ENCODE results near the gene CORO1C.
A peak's percentile ranks its signal among the peaks of the same experiment; 100 is the strongest.

CORO1C gene

DNA sequence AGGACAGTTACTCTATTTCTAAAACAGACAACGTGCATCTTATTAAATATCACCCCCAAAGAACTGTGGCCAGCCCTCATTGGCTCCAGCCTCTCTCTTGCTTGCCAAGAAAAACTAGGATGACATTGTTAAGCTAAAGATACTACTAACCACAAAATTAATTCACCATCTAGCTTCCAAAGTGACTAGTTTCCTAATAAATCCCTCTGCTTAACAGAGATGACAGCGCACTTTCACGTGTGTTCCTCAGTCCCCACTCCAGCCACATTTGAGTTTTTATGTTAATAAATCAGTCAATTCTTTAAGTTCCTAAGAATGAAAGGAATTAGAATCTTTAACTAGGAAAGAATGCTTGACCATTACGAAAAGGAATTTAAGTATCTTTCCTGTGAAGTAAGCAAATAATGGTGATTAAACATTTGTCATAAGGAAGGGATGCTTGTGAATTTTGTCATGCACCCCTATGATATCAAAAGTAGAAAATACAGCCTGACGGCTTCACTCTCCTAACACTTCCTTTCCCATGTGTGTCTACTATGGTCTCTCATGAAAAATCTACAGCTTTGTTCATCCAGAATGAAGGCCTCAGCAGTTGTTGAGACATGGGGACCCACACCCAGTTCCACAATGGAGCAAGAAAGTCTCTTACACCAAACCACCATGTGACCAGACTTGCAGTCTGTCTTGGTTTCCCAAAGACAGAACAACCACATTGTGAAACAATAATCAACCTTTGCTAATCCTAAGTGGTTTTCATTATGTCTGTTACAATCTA lies 8.1 kb downstream of the CORO1C start:
- TF ChIP-seq, protein P1, sequence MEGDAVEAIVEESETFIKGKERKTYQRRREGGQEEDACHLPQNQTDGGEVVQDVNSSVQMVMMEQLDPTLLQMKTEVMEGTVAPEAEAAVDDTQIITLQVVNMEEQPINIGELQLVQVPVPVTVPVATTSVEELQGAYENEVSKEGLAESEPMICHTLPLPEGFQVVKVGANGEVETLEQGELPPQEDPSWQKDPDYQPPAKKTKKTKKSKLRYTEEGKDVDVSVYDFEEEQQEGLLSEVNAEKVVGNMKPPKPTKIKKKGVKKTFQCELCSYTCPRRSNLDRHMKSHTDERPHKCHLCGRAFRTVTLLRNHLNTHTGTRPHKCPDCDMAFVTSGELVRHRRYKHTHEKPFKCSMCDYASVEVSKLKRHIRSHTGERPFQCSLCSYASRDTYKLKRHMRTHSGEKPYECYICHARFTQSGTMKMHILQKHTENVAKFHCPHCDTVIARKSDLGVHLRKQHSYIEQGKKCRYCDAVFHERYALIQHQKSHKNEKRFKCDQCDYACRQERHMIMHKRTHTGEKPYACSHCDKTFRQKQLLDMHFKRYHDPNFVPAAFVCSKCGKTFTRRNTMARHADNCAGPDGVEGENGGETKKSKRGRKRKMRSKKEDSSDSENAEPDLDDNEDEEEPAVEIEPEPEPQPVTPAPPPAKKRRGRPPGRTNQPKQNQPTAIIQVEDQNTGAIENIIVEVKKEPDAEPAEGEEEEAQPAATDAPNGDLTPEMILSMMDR (IDR thresholded peaks at IDR 0.05; ENCODE audit: low read depth, low read length, missing control alignments) = no peak
- no peak overlapping the region for H3K4me3 ChIP-seq (ENCODE audit: low read depth, low read length)
- no peak for DNase-seq (ENCODE audit: low read depth)

GRCh38 chr12:108722463-108722862 lies 8.9 kb downstream of the CORO1C start:
- H3K4me3 ChIP-seq (ENCODE audit: low read depth, low read length) = no peak overlapping the region
- TF ChIP-seq, protein P1 (IDR thresholded peaks at IDR 0.05; ENCODE audit: low read depth, low read length, missing control alignments) = no peak
- DNase-seq (ENCODE audit: low read depth) = no peak

DNA sequence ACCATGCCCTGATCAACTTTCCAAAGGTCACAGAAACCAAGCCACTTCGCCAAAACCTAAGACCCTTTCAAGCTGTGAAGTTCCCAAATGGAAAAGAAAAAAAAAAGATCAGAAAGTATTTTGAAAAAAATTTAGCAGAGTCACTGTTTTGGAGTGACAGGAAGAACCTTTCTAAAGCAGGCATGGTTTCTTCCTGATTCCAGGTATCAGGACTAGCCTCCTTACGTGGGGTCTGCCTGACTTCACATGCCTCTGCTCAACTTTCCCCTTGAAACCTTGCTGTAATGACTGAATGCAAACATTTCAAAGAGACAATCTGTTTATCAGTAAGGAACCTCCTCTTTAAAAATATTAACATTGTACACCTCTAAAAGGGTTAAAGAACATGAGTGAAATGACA lies 9.5 kb downstream of the CORO1C start:
- TF ChIP-seq, protein P1 (IDR thresholded peaks at IDR 0.05; ENCODE audit: low read depth, low read length, missing control alignments) = no peak
- no peak overlapping the region for H3K4me3 ChIP-seq (ENCODE audit: low read depth, low read length)
- no peak for DNase-seq (ENCODE audit: low read depth)

DNA sequence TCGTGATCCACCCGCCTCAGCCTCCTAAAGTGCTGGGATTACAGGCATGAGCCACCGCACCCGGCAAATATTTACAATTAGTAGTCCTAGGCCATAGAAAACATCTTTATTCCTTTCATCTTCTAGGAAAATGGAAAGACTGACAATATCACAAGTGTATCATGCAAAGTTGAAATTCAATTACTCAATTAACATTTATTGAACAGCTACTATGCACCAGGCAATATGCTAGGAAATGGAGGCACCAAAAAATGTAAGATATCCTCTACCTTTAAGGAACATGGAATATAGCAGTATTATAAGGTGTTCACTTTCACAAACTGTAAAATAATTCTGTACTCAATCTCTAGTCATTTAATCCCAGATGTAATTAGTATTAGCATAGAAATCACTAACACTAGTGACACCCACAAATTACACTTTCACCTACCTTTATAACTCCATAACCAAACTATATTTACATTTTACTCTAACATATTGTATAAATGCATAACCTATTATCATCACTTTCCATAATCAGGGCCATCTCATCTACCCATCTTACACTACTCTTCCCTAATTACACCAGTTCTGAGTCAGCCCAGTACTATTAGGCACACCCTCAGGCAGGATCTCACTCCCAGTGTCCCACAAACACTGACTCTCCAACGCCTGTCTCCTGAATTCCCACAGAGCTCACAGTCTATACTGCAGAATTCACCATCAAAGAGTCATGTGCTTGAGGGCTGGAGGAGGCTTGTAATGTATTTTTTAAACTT lies 10.4 kb downstream of the CORO1C start:
- no peak for DNase-seq (ENCODE audit: low read depth)
- no peak overlapping the region for H3K4me3 ChIP-seq (ENCODE audit: low read depth, low read length)
- TF ChIP-seq, protein P1 (IDR thresholded peaks at IDR 0.05; ENCODE audit: low read depth, low read length, missing control alignments) = no peak

- H3K4me3 ChIP-seq (ENCODE audit: low read depth, low read length) = no peak overlapping the region
- no peak for DNase-seq (ENCODE audit: low read depth)
- TF ChIP-seq, protein P1 (IDR thresholded peaks at IDR 0.05; ENCODE audit: low read depth, low read length, missing control alignments) = no peak
Observed at GRCh38 chr12:108717243-108717642, 14.1 kb downstream of the CORO1C start.

DNA sequence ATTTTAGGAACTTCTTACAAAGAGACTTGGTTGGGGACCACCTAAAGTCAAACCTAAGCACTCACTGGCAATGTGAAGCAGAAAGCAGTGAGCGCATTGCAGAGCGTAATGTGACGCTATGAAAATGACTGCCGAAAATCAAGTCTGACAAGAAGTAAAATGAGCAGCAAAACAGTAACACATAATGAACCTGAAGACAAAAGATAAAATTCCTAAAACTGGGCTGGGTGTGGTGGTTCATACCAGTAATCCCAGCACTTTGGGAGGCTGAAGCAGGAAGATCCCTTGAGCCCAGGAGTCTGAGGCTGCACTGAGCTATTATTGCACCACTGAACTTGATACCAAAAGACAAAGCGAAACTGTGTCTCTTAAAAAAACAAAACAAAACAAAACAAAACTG lies 16.5 kb downstream of the CORO1C start:
- TF ChIP-seq, protein P1 (IDR thresholded peaks at IDR 0.05; ENCODE audit: low read depth, low read length, missing control alignments) = no peak
- no peak for DNase-seq (ENCODE audit: low read depth)

More for the DNA sequence above, 16.5 kb downstream of the CORO1C start:
- H3K4me3 ChIP-seq (ENCODE audit: low read depth, low read length) = peak overlapping the region; percentile 23; the same call in 1 of the 2 replicates
